ENCODE measurements around the gene CYP24A1.

The CYP24A1 gene

GRCh38 chr20:54173653-54174456 lies at the start of gene CYP24A1:
CYP24A1 (minus strand) TSS chr20:54173986; CDS start chr20:54173579, 407 bp downstream.
- no peak for DNase-seq (ENCODE audit: low read depth in 4 of 4, low spot score in 1 of 4)

GRCh38 chr20:54223285-54223684 lies 49.5 kb upstream of the CYP24A1 start:
- DNase-seq (ENCODE audit: low read depth in 4 of 4, low spot score in 1 of 4): no peak

- no peak for DNase-seq (ENCODE audit: low read depth in 4 of 4, low spot score in 1 of 4)
Measured at GRCh38 chr20:54221996-54222890, 48.5 kb upstream of the CYP24A1 start.

GRCh38 chr20:54221353-54221752 lies 47.6 kb upstream of the CYP24A1 start:
- DNase-seq (ENCODE audit: low read depth in 4 of 4, low spot score in 1 of 4): no peak

- no peak for DNase-seq (ENCODE audit: low read depth in 4 of 4, low spot score in 1 of 4)
Measured at GRCh38 chr20:54220722-54221121, 46.9 kb upstream of the CYP24A1 start.

GRCh38 chr20:54219751-54220426 lies 46.1 kb upstream of the CYP24A1 start:
- DNase-seq (ENCODE audit: low read depth in 4 of 4, low spot score in 1 of 4): no peak

- no peak for DNase-seq (ENCODE audit: low read depth in 4 of 4, low spot score in 1 of 4)
Measured at GRCh38 chr20:54218470-54218869, 44.7 kb upstream of the CYP24A1 start.

GRCh38 chr20:54217762-54218161 lies 44.0 kb upstream of the CYP24A1 start:
- no peak for DNase-seq (ENCODE audit: low read depth in 4 of 4, low spot score in 1 of 4)

- no peak for DNase-seq (ENCODE audit: low read depth in 4 of 4, low spot score in 1 of 4)
Measured at GRCh38 chr20:54215157-54215789, 41.5 kb upstream of the CYP24A1 start.

GRCh38 chr20:54214566-54214965 lies 40.8 kb upstream of the CYP24A1 start:
- DNase-seq (ENCODE audit: low read depth in 4 of 4, low spot score in 1 of 4): no peak

- DNase-seq (ENCODE audit: low read depth in 4 of 4, low spot score in 1 of 4): no peak
Measured at GRCh38 chr20:54212871-54213270, 39.1 kb upstream of the CYP24A1 start.

GRCh38 chr20:54212226-54212625 lies 38.4 kb upstream of the CYP24A1 start:
- no peak for DNase-seq (ENCODE audit: low read depth in 4 of 4, low spot score in 1 of 4)

- no peak for DNase-seq (ENCODE audit: low read depth in 4 of 4, low spot score in 1 of 4)
Measured at GRCh38 chr20:54209216-54209813, 35.5 kb upstream of the CYP24A1 start.

GRCh38 chr20:54208548-54209176 lies 34.9 kb upstream of the CYP24A1 start:
- DNase-seq (ENCODE audit: low read depth in 4 of 4, low spot score in 1 of 4): no peak

- peak; percentile 42 to 77 (median 58) for DNase-seq (ENCODE audit: low read depth in 4 of 4, low spot score in 1 of 4)
Measured at GRCh38 chr20:54207743-54208547, 34.2 kb upstream of the CYP24A1 start, which contains the start of gene PFDN4. PFDN4 (plus strand) TSS chr20:54208087; CDS start chr20:54208101, 14 bp downstream.

GRCh38 chr20:54207053-54207742 lies 33.4 kb upstream of the CYP24A1 start:
- DNase-seq (ENCODE audit: low read depth in 4 of 4, low spot score in 1 of 4): no peak

- no peak for DNase-seq (ENCODE audit: low read depth in 4 of 4, low spot score in 1 of 4)
Measured at GRCh38 chr20:54205450-54205849, 31.7 kb upstream of the CYP24A1 start.

- no peak for DNase-seq (ENCODE audit: low read depth in 4 of 4, low spot score in 1 of 4)
Measured at GRCh38 chr20:54204481-54204880, 30.7 kb upstream of the CYP24A1 start.

- DNase-seq (ENCODE audit: low read depth in 4 of 4, low spot score in 1 of 4): no peak
Measured at GRCh38 chr20:54204063-54204462, 30.3 kb upstream of the CYP24A1 start.
